Panc1 (cell line): ENCODE data around the gene RASA3. TPM values are rescaled to one million over a fixed set of nuclear protein-coding genes. Genes with fewer than 3 reads are reported as not detected.

Experiments used
- ATAC-seq: fragments of 200-7000 bp; cut with Tn5 transposase; 2 replicates; pipeline ENCODE4 v1.9.1; 2020; ENCODE audit warnings: mild to moderate bottlenecking, moderate library complexity
- BruUV-seq: library from RNA; stranded (reverse); fragments of 400-500 nt; replicated peaks from 2 replicates; lab custom pipeline; 2021; lab: Mats Ljungman, UMichigan
- CTCF ChIA-PET: fragments of 300-600 bp; sonication (Branson Sonifier 250); formaldehyde crosslinking; loops from one replicate; lab custom pipeline; 2022; ENCODE audit warnings: antibody characterized with exemption; lab: Charles Lee
- POLR2A ChIA-PET: fragments of 300-600 bp; sonication (Branson Sonifier 250); formaldehyde crosslinking; loops from one replicate; lab custom pipeline; 2022; ENCODE audit warnings: antibody characterized with exemption; lab: Charles Lee
- DNase-seq: peaks from one replicate; pipeline ENCODE4 v3.0.0-alpha.2; 2010; ENCODE audit warnings: low read depth, low spot score
- H3K27ac ChIP-seq: 2 replicates; pipeline ENCODE4 v1.5.1; 2011; ENCODE audit warnings: mild to moderate bottlenecking, low read length, inconsistent platforms
- H3K27me3 ChIP-seq: fragments of 200-500 bp; sonication (Bioruptor generic); 2 replicates; pipeline ENCODE4 v1.6.0; 2014; ENCODE audit warnings: low read length, inconsistent platforms; ENCODE audit not compliant: control insufficient read depth, insufficient read depth
- H3K36me3 ChIP-seq: fragments of 200-500 bp; sonication (Bioruptor generic); 2 replicates; pipeline ENCODE4 v1.5.1; 2014; ENCODE audit warnings: inconsistent platforms, mild to moderate bottlenecking, low read length, moderate library complexity; ENCODE audit not compliant: control insufficient read depth, insufficient read depth
- H3K4me1 ChIP-seq: 2 replicates; pipeline ENCODE4 v1.5.1; 2011; ENCODE audit warnings: inconsistent platforms, mild to moderate bottlenecking, low read length, moderate library complexity; ENCODE audit not compliant: control insufficient read depth, insufficient read depth
- H3K4me3 ChIP-seq, 2 experiments: 2 replicates each; pipeline ENCODE4 v1.5.1; 2011 to 2012; ENCODE audit warnings: low read depth in 2 of 2, low read length in 2 of 2, mild to moderate bottlenecking in 2 of 2, inconsistent platforms in 1 of 2, moderate library complexity in 1 of 2
- H3K9me3 ChIP-seq: fragments of 200-500 bp; sonication (Bioruptor generic); 2 replicates; pipeline ENCODE4 v1.5.1; 2014; ENCODE audit warnings: low read depth, mild to moderate bottlenecking, inconsistent platforms, low read length, moderate library complexity; ENCODE audit not compliant: control insufficient read depth, insufficient read depth
- POLR2AphosphoS5 ChIP-seq: IDR thresholded peaks from 2 replicates; pipeline ENCODE4 v1.6.1; 2012; ENCODE audit warnings: mild to moderate bottlenecking, low read depth, low read length, moderate library complexity
- SIN3A ChIP-seq: IDR thresholded peaks from 2 replicates; pipeline ENCODE4 v1.6.1; 2012; ENCODE audit warnings: low read depth, mild to moderate bottlenecking, low read length, moderate library complexity, borderline replicate concordance; ENCODE audit not compliant: insufficient read depth
- TCF7L2 ChIP-seq: IDR thresholded peaks from 2 replicates; pipeline ENCODE4 v1.6.1; 2011; ENCODE audit warnings: mild to moderate bottlenecking, low read depth, low read length, inconsistent platforms
- in situ Hi-C: cut with HindIII; loops from 2 replicates; pipeline ENCODE4 v1.10.0; 2016; ENCODE audit warnings: low sequenced_read_pairs, low pct_unique_long_range_greater_than_20kb
- intact Hi-C: fragments of 100-400 bp; cut with micrococcal nuclease; formaldehyde crosslinking; loops from one replicate; pipeline ENCODE4 v1.10.0; 2022; ENCODE audit not compliant: unreplicated experiment
- total RNA-seq: library from RNA; stranded (reverse); gene quantifications from one replicate; pipeline ENCODE4 v1.2.1, GENCODE V29; 2021; ENCODE audit not compliant: unreplicated experiment
- TF ChIP-seq, protein P1 (sequence below), 2 experiments: IDR thresholded peaks; 2 replicates each; pipeline ENCODE4 v1.6.1; 2011 to 2012; ENCODE audit warnings: low read depth in 2 of 2, control low read depth in 1 of 2, low read length in 1 of 2, mild to moderate bottlenecking in 1 of 2, moderate library complexity in 1 of 2; ENCODE audit not compliant: insufficient read depth in 1 of 2
- TF ChIP-seq, protein P2 (sequence below): fragments of 450-650 bp; IDR thresholded peaks from 2 replicates; pipeline ENCODE4 v1.5.1; 2017; ENCODE audit warnings: mild to moderate bottlenecking

The RASA3 gene
- total RNA-seq, 1 experiment from 2014 or later, result 33.7 TPM

DNA sequence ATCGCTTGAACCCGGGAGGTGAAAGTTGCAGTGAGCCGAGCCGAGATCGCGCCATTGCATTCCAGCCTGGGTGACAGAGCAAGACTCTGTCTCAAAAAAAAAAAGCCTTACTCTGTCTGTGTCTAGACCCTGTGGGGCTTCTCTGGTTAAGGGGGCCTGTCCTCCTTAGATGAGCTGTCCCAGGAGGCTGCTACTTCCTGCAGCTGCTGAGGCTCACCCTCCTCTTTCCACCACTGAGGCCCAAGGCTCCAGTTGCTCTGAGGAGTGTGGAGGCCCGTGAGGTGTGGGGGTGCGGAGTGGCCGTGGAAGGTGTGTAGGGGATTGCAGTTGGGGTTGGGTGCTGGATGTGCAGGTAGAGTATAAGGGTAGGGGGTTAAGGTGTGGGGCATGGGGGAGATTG lies 22.1 kb upstream of the RASA3 start:
- DNase-seq (no peak), ATAC-seq (no peak)
- no peak overlapping the region for H3K27ac ChIP-seq
- no peak overlapping the region for H3K4me3 ChIP-seq
- in situ Hi-C loops (no loop called here), intact Hi-C loops (no loop called here)
- H3K27me3 ChIP-seq, result no peaks in the 10 kb centered on the region
- H3K36me3 ChIP-seq, result no peaks in the 10 kb centered on the region
- TF ChIP-seq TCF7L2, result no peak
- TF ChIP-seq, protein P1, sequence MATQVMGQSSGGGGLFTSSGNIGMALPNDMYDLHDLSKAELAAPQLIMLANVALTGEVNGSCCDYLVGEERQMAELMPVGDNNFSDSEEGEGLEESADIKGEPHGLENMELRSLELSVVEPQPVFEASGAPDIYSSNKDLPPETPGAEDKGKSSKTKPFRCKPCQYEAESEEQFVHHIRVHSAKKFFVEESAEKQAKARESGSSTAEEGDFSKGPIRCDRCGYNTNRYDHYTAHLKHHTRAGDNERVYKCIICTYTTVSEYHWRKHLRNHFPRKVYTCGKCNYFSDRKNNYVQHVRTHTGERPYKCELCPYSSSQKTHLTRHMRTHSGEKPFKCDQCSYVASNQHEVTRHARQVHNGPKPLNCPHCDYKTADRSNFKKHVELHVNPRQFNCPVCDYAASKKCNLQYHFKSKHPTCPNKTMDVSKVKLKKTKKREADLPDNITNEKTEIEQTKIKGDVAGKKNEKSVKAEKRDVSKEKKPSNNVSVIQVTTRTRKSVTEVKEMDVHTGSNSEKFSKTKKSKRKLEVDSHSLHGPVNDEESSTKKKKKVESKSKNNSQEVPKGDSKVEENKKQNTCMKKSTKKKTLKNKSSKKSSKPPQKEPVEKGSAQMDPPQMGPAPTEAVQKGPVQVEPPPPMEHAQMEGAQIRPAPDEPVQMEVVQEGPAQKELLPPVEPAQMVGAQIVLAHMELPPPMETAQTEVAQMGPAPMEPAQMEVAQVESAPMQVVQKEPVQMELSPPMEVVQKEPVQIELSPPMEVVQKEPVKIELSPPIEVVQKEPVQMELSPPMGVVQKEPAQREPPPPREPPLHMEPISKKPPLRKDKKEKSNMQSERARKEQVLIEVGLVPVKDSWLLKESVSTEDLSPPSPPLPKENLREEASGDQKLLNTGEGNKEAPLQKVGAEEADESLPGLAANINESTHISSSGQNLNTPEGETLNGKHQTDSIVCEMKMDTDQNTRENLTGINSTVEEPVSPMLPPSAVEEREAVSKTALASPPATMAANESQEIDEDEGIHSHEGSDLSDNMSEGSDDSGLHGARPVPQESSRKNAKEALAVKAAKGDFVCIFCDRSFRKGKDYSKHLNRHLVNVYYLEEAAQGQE (IDR thresholded peaks at IDR 0.05; ENCODE audit: insufficient read depth in 1 of 2, low read depth in 2 of 2, low read length in 1 of 2), result no peak
- TF ChIP-seq, protein P2, sequence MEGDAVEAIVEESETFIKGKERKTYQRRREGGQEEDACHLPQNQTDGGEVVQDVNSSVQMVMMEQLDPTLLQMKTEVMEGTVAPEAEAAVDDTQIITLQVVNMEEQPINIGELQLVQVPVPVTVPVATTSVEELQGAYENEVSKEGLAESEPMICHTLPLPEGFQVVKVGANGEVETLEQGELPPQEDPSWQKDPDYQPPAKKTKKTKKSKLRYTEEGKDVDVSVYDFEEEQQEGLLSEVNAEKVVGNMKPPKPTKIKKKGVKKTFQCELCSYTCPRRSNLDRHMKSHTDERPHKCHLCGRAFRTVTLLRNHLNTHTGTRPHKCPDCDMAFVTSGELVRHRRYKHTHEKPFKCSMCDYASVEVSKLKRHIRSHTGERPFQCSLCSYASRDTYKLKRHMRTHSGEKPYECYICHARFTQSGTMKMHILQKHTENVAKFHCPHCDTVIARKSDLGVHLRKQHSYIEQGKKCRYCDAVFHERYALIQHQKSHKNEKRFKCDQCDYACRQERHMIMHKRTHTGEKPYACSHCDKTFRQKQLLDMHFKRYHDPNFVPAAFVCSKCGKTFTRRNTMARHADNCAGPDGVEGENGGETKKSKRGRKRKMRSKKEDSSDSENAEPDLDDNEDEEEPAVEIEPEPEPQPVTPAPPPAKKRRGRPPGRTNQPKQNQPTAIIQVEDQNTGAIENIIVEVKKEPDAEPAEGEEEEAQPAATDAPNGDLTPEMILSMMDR, result no peak
- no peak for TF ChIP-seq POLR2AphosphoS5
- no peak for TF ChIP-seq SIN3A
- POLR2A ChIA-PET, result no interaction called here
- H3K4me1 ChIP-seq, result peaks cover 10% of the 10 kb centered on the region
- BruUV-seq, result no TSS peak
- H3K9me3 ChIP-seq, result no peaks in the 10 kb centered on the region
- CTCF ChIA-PET, result interaction anchor here (0.7 kb wide), 1 partner anchor 129 kb away, joined by 3 read pairs; no protein-coding TSS in a partner anchor

DNA sequence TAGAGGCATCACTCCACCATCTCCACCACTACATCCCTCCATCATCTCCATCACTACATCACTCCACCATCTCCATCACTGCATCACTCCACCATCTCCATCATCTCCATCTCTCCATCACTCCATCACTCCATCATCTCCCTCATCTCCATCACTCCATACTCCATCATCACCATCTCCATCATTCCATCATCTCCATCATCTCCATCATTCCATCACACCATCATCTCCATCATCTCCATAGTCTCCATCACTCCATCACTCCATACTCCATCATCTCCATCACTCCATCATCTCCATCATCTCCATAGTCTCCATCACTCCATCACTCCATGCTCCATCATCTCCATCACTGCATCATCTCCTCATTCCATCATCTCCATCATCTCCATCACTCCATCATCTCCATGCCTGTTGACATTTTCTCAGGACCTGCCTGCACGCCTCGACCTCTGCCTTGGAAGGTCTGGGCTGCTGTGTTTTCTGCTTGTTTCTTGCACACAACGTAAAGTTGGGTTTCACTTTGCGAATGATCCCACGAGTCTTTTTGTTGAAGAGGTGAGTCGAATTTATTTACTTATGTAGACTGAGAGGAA lies 21.2 kb upstream of the RASA3 start:
- Histone ChIP-seq H3K4me1 (peaks cover 10% of the 10 kb centered on the region), H3K27ac (no peak overlapping the region), H3K4me3 (no peak overlapping the region), H3K27me3 (no peaks in the 10 kb centered on the region), H3K36me3 (no peaks in the 10 kb centered on the region), H3K9me3 (no peaks in the 10 kb centered on the region)
- POLR2A ChIA-PET, result no interaction called here
- in situ Hi-C loops, result no loop called here
- intact Hi-C loops, result no loop called here
- BruUV-seq, result no TSS peak
- CTCF ChIA-PET, result interaction anchor here (0.7 kb wide), 1 partner anchor 128 kb away, joined by 3 read pairs; no protein-coding TSS in a partner anchor
- DNase-seq (no peak), ATAC-seq (no peak)
- TF ChIP-seq, protein P2, result no peak
- no peak for TF ChIP-seq TCF7L2
- TF ChIP-seq, protein P1 (IDR thresholded peaks at IDR 0.05; ENCODE audit: insufficient read depth in 1 of 2, low read depth in 2 of 2, low read length in 1 of 2), result no peak
- no peak for TF ChIP-seq POLR2AphosphoS5
- TF ChIP-seq SIN3A, result no peak
